SKM-1 treated with dmso at 0.1 percent for 144 hours (cell line): ENCODE data around the gene PHOX2B.
"Not testable (repeated sequence)": the region's sequence is repeated elsewhere in the genome, so short reads cannot be mapped to it uniquely, and the experiment has no call there.

ENCODE experiments used
- DNase-seq: peaks from one replicate; lab custom pipeline; 2025; ENCODE audit not compliant: unreplicated experiment; lab: John Stamatoyannopoulos, UW

Gene PHOX2B

GRCh38 chr4:41749631-41750039 is 1.1 kb upstream of the PHOX2B start:
- DNase-seq: no peak

- DNase-seq: no peak
Measured at GRCh38 chr4:41748074-41748570, 403 bp downstream of the PHOX2B start.

- DNase-seq: no peak
Measured at GRCh38 chr4:41747230-41748055, 1.1 kb downstream of the PHOX2B start.

GRCh38 chr4:41746440-41747229 is 1.9 kb downstream of the PHOX2B start:
- DNase-seq: no peak

GRCh38 chr4:41746025-41746439 is 2.5 kb downstream of the PHOX2B start:
- no peak for DNase-seq

GRCh38 chr4:41745292-41746024 is 3.1 kb downstream of the PHOX2B start:
- DNase-seq: no peak

GRCh38 chr4:41744572-41745291 is 3.8 kb downstream of the PHOX2B start:
- no peak for DNase-seq

GRCh38 chr4:41741354-41741753 is 7.2 kb downstream of the PHOX2B start:
- no peak for DNase-seq

GRCh38 chr4:41737491-41737890 is 11.0 kb downstream of the PHOX2B start:
- DNase-seq: not testable (repeated sequence)

- no peak for DNase-seq
Measured at GRCh38 chr4:41734371-41734770, 14.2 kb downstream of the PHOX2B start.

GRCh38 chr4:41731569-41732126 is 16.9 kb downstream of the PHOX2B start:
- DNase-seq: no peak

GRCh38 chr4:41728573-41728913 is 20.0 kb downstream of the PHOX2B start:
- no peak for DNase-seq

- DNase-seq: no peak
Measured at GRCh38 chr4:41727861-41728572, 20.5 kb downstream of the PHOX2B start.

- DNase-seq: no peak
Measured at GRCh38 chr4:41725254-41725653, 23.3 kb downstream of the PHOX2B start.

- DNase-seq: no peak
Measured at GRCh38 chr4:41723286-41723685, 25.2 kb downstream of the PHOX2B start.

- no peak for DNase-seq
Measured at GRCh38 chr4:41722181-41722580, 26.3 kb downstream of the PHOX2B start.

- no peak for DNase-seq
Measured at GRCh38 chr4:41719417-41719816, 29.1 kb downstream of the PHOX2B start.

GRCh38 chr4:41718907-41719306 is 29.6 kb downstream of the PHOX2B start:
- no peak for DNase-seq

- no peak for DNase-seq
Measured at GRCh38 chr4:41715155-41715554, 33.4 kb downstream of the PHOX2B start.
